ENCODE results near the gene C17orf50.
"Not testable (repeated sequence)": the region's sequence is repeated elsewhere in the genome, so short reads cannot be mapped to it uniquely, and the experiment has no call there.

The C17orf50 gene

GRCh38 chr17:35734396-35734795 is 26.3 kb upstream of the C17orf50 start:
- no peak for DNase-seq (ENCODE audit: low spot score)

DNA sequence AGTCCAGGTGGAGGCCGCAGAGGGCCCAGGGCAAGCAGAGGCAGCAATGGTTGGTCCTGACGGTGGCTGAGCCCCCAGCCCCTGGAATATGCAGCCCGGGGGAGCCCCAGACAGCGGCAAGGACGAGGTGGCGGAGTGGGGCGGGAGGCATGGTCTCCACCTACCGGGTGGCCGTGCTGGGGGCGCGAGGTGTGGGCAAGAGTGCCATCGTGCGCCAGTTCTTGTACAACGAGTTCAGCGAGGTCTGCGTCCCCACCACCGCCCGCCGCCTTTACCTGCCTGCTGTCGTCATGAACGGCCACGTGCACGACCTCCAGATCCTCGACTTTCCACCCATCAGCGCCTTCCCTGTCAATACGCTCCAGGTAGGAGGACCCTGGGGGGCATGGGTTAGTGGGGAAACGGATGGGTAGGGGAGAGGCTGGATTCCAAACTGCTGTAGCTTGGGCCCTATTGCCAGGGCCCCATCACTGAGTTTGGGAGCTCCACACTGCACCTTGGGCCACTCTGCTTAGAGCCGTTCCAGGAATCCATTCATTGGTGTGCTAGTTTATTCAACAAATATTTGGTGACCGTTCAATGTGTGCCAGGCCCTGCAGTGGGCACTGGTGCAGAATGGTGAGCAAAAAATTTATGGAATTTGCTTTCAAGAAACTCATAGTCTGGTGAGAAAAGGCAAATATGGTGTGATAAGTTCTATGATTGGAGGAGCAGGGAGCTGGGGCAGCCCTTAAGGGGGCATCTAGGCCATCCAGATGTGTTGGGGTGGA is 25.5 kb upstream of the C17orf50 start:
- DNase-seq (ENCODE audit: low spot score): no peak

- no peak for DNase-seq (ENCODE audit: low spot score)
Measured at GRCh38 chr17:35736236-35736635, 24.5 kb upstream of the C17orf50 start.

GRCh38 chr17:35738519-35739133 is 22.1 kb upstream of the C17orf50 start:
- DNase-seq (ENCODE audit: low spot score): no peak

DNA sequence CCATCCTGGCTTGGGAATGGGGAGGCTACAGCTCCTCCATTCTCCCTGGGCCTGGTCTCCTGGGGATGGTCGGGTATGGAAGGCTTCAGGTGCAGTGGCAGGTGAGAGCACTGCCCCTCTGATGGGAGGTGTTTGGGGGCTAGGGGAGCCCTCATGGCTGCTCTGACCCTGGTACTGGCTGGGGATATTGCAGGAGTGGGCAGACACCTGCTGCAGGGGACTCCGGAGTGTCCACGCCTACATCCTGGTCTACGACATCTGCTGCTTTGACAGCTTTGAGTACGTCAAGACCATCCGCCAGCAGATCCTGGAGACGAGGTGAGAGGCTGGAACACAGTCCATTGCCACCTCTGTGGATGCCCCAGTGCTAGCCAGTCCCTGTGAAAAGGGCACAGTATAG is 20.5 kb upstream of the C17orf50 start:
- no peak for DNase-seq (ENCODE audit: low spot score)

DNA sequence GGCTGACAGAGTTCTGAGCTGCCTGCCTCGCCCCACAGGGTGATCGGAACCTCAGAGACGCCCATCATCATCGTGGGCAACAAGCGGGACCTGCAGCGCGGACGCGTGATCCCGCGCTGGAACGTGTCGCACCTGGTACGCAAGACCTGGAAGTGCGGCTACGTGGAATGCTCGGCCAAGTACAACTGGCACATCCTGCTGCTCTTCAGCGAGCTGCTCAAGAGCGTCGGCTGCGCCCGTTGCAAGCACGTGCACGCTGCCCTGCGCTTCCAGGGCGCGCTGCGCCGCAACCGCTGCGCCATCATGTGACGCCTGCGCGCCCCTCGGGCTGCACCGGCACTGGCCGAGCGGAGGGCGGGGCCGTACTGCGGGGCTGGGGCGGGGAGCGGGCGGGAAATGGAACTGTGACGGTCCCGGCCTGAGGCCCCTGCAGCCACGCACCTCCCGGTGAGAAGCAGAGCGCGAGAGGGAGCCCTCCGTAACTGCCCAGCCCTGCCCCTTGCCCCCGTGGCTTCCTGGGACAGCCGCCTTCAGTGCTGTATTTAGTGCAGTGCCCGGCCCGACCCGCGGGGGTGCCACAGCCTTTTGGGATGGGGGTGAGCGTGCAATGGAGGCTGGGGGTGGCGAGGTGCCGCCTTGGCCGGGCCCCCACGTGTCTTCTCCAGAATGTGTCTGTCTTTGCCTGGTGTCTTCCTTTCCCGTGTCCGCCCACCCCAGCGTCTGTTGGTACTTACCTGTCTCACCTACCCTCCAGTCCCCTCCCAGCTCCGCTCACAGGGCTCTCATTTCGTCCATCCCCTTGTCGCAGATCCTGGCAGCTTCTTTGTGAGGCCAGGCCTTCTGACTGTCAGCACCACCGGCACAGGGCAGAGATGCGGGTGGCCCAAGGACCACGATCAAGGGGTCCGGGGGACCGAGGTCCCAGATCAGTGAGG is 19.4 kb upstream of the C17orf50 start:
- DNase-seq (ENCODE audit: low spot score): no peak

GRCh38 chr17:35742496-35742895 is 18.2 kb upstream of the C17orf50 start:
- DNase-seq (ENCODE audit: low spot score): no peak

GRCh38 chr17:35742896-35743477 is 17.7 kb upstream of the C17orf50 start:
- no peak for DNase-seq (ENCODE audit: low spot score)

DNA sequence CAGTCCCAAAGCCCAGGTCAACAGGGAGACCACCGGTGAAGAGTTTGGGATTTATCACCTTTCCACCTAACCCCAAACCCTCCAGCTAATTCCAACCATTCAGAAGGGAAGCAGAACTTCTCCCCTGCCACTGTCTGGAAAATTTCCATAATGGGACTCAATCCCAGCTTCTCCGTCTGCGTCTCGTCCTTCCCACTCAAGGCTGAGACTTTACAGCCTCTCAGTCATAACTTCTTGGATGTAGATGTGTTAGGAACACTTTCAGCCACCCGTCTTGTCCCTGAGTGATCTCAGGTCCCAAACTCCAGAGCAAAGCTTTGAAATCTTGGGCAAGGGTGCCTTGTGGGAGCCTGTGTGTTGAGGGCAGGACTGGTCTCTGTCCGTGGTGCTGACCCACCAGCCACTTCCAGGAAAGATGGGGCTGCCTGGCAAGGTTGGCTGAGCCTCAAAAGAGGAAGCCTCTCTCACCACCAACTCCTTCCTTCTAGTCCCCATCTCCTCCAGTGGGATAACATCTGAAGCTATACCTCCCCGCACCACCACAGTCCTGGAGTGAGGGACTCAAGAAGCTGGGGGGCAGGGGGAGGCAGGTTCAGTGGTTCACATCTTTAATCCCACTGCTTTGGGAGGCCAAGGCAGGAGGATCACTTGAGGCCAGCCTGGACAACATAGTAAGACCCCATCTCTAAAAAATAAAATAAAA is 16.9 kb upstream of the C17orf50 start:
- no peak for DNase-seq (ENCODE audit: low spot score)

DNA sequence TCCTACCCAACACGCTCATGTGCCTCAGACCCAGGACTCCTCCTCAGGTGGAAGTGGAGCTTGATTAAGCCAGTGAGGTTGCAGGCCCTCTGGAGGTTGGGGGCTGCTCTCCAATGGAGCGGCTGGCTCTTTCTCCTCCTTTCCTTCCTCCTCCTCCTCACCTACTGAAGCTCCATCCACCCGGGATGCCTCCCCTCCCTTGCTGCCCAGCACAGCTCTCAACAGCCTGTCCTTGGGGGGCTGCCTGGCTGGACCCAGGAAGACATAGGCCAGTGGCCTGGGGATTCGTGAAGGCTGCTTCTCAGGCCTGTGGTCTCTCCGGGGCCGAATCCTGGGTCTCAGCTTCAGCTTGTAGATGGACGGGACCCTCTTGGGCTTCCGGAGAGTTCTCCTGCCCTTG is 15.9 kb upstream of the C17orf50 start:
- no peak for DNase-seq (ENCODE audit: low spot score)

- no peak for DNase-seq (ENCODE audit: low spot score)
Measured at GRCh38 chr17:35745246-35745645, 15.4 kb upstream of the C17orf50 start.

- no peak for DNase-seq (ENCODE audit: low spot score)
Measured at GRCh38 chr17:35745749-35746320, 14.9 kb upstream of the C17orf50 start.

- no peak for DNase-seq (ENCODE audit: low spot score)
Measured at GRCh38 chr17:35747540-35748017, 13.1 kb upstream of the C17orf50 start.

DNA sequence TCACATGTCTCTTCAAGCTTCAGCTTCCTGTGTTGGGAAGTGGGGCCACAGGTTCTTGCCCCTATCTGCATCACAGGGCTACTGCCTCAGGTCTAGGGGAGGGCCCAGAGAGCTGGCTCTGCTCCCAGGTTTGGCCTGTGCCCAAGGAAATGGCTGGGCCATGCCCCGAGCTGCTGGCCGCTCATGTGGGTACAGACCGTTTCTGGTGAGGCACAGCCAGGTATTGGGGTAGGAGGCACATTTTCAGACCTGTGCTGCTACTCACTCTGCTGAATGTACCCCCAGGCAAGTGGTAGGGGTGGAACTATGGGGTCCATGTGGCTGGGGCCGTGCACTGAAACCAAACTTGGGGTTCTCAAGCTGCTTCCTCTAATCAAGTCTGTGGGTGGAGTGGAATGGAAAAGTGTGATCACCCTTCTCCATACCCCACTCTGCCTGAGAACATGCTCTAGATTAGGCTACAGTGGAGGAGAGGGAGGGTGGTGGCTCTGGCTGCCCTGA is 12.3 kb upstream of the C17orf50 start:
- no peak for DNase-seq (ENCODE audit: low spot score)

DNA sequence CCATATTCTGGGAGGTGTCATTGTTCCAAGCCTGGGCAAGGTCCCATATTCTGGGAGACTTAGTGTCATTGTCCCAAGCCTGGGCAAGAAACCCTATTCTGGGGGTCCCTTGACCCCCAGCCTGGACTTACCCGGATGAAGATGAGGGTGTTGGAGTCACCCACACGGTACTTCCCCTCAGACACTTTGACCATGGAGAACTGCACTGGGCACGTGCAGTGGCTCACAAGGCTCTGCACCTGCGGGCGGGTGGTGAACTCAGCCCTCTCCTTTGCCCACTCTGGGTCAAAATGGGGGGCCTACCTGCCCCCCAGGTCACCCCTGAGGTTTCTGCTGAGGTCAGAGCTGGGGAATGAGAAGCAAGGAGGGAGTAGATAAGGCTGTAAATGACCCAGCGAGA is 11.7 kb upstream of the C17orf50 start:
- DNase-seq (ENCODE audit: low spot score): no peak

DNA sequence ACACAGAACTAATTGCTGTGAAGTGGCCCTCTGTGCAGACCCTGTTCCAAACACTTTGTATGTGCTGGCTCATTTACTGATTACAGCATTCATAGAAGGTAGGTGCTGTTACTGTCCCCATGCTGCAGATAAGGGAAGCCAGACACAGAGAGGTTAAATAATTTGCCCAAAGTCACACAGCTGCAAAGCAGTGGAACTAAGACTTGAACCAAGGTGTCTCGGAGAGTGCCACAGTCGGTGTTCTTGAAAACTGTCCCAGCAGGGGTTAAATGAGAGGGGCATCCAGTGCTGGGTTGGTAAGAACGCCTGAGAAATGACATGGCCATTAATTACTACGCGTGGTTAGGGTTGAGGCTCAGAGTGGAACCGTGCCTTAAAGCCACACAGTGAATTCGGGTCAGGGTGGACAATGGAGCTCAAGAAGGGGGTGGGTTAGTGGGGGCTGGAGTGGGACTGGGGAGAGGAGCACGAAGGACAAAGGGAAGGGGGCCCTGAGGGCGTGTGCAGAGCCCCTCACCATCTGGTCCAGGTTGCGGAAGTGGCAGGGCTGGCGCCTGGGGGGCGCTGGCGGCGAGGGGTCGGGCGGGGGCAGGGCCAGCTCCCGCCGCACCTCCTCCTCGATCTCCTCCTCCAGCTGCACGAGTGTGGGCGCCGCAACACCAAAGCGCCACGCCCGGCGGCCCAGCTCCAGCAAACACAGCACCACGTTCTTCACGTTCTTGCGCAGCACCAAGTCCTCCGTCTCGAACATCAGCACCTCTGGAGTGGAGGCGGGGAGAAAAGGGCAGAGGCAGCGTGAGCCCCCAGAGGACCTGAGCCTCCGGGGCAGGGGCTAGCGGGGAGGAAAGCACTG is 10.9 kb upstream of the C17orf50 start:
- no peak for DNase-seq (ENCODE audit: low spot score)

DNA sequence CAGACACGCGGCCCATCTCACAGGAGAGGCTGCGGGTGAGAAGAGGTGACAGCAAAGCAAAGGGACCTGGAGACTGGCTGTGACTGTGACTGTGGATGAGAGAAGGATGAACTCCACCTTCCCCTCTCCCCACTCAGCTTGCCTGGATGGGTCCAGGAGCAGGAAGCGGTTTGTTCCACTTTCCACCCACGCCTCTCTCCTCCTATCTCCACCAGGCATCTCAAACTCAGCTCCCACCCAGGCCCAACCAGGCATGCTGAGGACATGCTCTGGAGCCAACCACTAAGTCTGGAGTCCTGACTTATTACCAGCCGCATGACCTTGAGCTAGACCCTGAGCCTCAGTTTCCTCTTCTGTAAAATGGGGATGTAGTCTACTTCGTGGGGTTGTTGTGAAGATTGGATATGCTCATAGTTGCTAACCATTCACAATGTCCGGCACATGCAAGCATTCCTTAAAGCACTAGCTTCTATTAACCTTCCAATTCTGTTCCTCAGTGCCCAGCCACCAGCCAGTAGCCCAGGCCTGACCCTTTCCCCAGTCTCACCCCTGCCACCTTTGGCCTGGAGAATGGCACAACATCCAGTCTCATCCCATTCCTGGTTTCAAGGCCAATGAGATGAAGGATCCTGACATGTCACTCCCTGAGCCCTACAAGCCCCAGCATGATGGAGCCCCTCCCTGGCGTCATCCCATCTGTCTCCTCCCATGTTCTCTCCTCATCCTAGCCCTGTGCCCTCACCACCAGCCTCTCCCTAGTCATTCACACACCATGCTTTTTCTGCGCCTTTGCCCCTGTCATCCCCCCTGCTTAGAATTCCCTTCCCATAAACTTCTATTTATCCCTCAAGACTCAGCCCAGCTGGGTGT is 9.9 kb upstream of the C17orf50 start:
- no peak for DNase-seq (ENCODE audit: low spot score)

DNA sequence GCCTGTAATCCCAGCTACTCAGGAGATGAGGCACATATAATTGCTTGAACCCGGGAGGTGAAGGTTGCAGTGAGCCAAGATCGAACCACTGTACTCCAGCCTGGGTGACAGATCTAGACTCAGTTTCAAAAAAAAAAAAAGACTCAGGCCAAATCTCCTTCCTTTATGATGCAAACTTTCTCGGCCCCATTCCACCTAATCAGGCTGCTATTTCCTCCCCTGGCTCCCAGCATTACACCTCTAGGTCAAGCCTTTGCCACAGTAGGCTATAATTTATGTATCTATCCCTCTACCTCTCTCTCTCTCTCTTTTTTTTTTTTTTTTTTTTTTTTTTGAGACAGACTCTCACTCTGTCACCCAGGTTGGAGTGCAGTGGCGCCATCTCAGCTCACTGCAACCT is 9.1 kb upstream of the C17orf50 start:
- not testable (repeated sequence) for DNase-seq (ENCODE audit: low spot score)

GRCh38 chr17:35752471-35752870 is 8.2 kb upstream of the C17orf50 start:
- no peak for DNase-seq (ENCODE audit: low spot score)
